Measurements from ENCODE around the gene CD99. TPM values are rescaled to one million over a fixed set of nuclear protein-coding genes. Genes with fewer than 3 reads are reported as not detected.

CD99 gene
- total RNA-seq, 1 experiment from 2014 or later, result 92.1 TPM

DNA sequence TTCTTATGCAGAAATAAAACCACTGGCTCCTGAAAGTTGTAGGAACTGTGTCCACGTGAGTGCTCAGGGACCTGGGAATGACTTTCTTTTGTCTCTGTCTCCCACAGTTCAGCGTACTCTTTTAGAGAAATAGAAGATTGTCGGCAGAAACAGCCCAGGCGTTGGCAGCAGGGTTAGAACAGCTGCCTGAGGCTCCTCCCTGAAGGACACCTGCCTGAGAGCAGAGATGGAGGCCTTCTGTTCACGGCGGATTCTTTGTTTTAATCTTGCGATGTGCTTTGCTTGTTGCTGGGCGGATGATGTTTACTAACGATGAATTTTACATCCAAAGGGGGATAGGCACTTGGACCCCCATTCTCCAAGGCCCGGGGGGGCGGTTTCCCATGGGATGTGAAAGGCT lies 49.6 kb downstream of the CD99 start:
- no peak for DNase-seq
- no peak overlapping the region for H3K4ac ChIP-seq (ENCODE audit: low read depth, low read length)
- Mint-ChIP-seq H3K27me3 (ENCODE audit: low read depth) (no peaks in the 10 kb centered on the region), H3K4me3 (no peak overlapping the region), H3K4me1 (peaks cover 4 to 7% of the 10 kb centered on the region in 2 experiments; a peak in 3 of 4 replicates), H3K27ac (peak overlapping the region in 2 of 3 experiments; percentile 16 to 65; a peak in 3 of 7 replicates), H3K36me3 (ENCODE audit: insufficient read depth in 1 of 3, low read depth in 3 of 3) (peaks cover 8 to 24% (median 14%) of the 10 kb centered on the region in 3 experiments; a peak in 6 of 7 replicates), H3K9me3 (no peaks in the 10 kb centered on the region)
- no peak overlapping the region for H2AK5ac ChIP-seq (ENCODE audit: insufficient read length, low read length)
- H3K18ac ChIP-seq (ENCODE audit: insufficient read length, low read depth, low read length), result no peak overlapping the region
- H3K27me3 ChIP-seq (ENCODE audit: insufficient read depth, low read length), result no peaks in the 10 kb centered on the region
- no peak overlapping the region for H3K4me2 ChIP-seq (ENCODE audit: insufficient read depth, insufficient read length, low read length)
- no peaks in the 10 kb centered on the region for H4K20me1 ChIP-seq (ENCODE audit: control insufficient read depth, insufficient read depth, insufficient read length)
- H2AFZ ChIP-seq (ENCODE audit: low read length), result no peak overlapping the region
- no peak overlapping the region for H4K91ac ChIP-seq (ENCODE audit: insufficient read length, low read depth, low read length)
- H2BK20ac ChIP-seq (ENCODE audit: low read depth, low read length, poor library complexity, severe bottlenecking), result no peak overlapping the region
- no peak overlapping the region for H4K8ac ChIP-seq (replicated peaks; ENCODE audit: insufficient read length, low read depth, low read length)
- no peak overlapping the region for H3K9ac ChIP-seq (ENCODE audit: extremely low read depth, insufficient read length, low read length)
- no peak overlapping the region for H3T11ph ChIP-seq (ENCODE audit: low read length)
- no peaks in the 10 kb centered on the region for H3K4me1 ChIP-seq (ENCODE audit: insufficient read depth, low read length)
- no peaks in the 10 kb centered on the region for H3K23me2 ChIP-seq (ENCODE audit: insufficient read length, low read depth, low read length, poor library complexity, severe bottlenecking)
- H3K9me3 ChIP-seq (ENCODE audit: control insufficient read depth, low read depth, low read length), result no peaks in the 10 kb centered on the region
- H4K5ac ChIP-seq (ENCODE audit: insufficient read length, low read depth, low read length), result no peak overlapping the region
- no peak overlapping the region for H3K23ac ChIP-seq (ENCODE audit: insufficient read length, low read depth, low read length)
- no peak overlapping the region for H2BK5ac ChIP-seq (ENCODE audit: insufficient read length, low read length)
- H3K79me1 ChIP-seq (ENCODE audit: insufficient read depth, low read depth, low read length, poor library complexity, severe bottlenecking), result no peaks in the 10 kb centered on the region
- no peak overlapping the region for H3K56ac ChIP-seq (ENCODE audit: insufficient read length, low read depth, low read length)
- no peak overlapping the region for H2BK120ac ChIP-seq (ENCODE audit: low read depth, low read length, poor library complexity, severe bottlenecking)
- H3K79me2 ChIP-seq (ENCODE audit: insufficient read depth, low read length), result no peaks in the 10 kb centered on the region
- H2BK12ac ChIP-seq (ENCODE audit: insufficient read length, low read depth, low read length), result no peak overlapping the region
- WGBS (ENCODE audit: extremely low coverage, insufficient read length, low lambda C conversion rate), result no CpG with 5 or more reads among the region's 11 CpGs
- TF ChIP-seq, protein P1, sequence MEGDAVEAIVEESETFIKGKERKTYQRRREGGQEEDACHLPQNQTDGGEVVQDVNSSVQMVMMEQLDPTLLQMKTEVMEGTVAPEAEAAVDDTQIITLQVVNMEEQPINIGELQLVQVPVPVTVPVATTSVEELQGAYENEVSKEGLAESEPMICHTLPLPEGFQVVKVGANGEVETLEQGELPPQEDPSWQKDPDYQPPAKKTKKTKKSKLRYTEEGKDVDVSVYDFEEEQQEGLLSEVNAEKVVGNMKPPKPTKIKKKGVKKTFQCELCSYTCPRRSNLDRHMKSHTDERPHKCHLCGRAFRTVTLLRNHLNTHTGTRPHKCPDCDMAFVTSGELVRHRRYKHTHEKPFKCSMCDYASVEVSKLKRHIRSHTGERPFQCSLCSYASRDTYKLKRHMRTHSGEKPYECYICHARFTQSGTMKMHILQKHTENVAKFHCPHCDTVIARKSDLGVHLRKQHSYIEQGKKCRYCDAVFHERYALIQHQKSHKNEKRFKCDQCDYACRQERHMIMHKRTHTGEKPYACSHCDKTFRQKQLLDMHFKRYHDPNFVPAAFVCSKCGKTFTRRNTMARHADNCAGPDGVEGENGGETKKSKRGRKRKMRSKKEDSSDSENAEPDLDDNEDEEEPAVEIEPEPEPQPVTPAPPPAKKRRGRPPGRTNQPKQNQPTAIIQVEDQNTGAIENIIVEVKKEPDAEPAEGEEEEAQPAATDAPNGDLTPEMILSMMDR (conservative IDR thresholded peaks at IDR 0.05), result no peak
- no peak overlapping the region for H3K27ac ChIP-seq (ENCODE audit: insufficient read length, low read depth, low read length)
- no peak overlapping the region for H2BK15ac ChIP-seq (ENCODE audit: low read depth, low read length)
- H3K14ac ChIP-seq (ENCODE audit: insufficient read depth, low read length), result no peak overlapping the region
